NOMO-1 (cell line): Measurements from ENCODE around the gene SCN4B.

ENCODE experiments used
- DNase-seq, 2 experiments: peaks; one replicate each; lab custom pipeline; 2025; ENCODE audit not compliant: unreplicated experiment in 2 of 2; lab: John Stamatoyannopoulos, UW

Gene SCN4B

DNA sequence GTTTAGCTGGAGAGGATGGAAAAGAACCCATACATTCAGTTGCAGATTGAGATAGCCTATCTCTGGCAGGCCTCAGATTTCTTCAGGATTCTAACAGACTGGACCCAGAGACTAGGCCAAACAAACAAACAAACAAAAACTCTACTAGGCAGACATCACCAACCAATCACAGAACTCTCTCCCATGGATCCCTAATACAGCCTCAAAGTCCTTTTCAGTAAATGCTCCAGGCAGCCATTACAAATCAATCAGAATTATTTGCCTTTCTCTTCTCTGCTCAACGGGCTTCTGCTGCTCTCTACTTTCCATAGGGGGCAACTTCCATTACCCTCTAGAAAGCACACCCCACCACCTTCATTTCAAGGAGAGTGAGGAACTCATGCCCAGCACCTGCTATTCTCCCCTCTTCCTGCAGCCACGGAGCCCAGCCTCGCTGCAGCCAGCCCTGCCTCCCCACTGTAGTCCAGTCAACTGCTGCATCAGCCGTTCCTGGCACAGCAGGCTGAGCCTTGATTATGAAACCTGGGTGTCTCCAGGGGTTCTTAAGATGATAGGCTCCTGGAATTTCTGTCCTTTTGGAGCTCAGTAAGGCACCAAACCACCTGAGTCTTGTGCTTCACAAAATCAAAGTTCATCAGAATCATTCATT lies 46.8 kb downstream of the SCN4B start:
- no peak for DNase-seq

DNA sequence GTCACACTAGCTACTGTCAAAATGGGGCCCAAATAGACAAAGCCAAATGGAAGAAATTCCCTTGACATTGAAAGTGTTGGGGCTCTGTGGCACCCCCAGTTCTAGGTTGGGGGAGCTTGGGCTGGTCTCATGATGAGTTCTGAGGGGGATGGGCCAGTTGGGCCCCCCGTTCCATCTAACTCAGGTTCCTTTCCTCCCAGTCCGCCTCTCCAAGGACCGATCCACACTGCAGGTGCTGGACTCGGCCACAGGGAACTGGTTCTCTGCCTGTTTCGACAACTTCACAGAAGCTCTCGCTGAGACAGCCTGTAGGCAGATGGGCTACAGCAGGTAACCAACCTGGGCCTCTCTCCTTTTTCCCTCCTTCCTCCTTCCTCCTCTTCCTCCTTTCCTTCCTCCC lies 48.1 kb downstream of the SCN4B start:
- no peak for DNase-seq

DNA sequence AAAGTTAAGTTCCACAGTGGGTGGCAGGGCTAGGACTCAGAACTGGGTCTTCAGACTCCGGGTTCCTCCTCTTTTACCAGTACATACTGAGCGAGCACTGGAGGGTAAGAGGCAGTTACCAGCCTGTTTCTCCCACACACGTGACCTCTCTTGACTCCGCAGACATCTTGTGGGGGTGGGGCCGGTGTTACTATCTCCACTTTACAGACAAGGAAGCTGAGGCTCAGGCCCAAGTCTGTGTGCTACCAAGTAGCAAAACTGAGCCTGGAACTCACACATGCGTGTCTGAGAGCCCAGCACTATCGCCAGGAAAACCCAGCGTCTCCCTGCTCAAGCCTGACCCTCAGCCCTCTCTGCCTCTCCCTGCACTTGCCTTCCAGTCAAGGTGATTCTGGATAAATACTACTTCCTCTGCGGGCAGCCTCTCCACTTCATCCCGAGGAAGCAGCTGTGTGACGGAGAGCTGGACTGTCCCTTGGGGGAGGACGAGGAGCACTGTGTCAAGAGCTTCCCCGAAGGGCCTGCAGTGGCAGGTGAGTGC lies 49.8 kb downstream of the SCN4B start:
- DNase-seq = no peak

DNA sequence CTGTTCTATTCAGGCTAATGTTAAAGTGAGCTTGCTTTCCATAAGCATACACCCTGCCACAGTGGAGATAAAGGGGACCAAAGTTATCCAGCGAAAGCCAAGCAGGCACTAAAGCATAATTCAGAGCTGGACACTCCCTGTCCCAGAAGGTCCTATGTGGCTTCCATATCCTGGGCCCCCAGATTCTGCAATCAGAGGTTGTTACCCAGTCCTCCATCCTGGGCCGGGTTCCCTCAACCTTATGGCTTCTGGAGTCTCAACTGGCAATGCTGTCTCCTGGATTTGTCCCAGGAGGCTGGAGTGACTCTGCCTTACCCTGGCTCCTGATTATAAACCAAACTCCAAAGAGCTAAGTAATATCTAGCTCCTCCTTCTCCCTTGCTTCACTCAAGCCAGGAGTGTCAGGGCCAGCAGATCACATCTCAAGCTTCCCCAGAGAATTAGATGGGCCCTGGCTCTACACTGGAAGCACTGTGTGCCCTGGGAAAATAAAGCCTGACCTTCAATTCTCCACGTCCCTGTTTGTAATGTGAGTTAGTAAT lies 51.9 kb downstream of the SCN4B start:
- no peak for DNase-seq

DNA sequence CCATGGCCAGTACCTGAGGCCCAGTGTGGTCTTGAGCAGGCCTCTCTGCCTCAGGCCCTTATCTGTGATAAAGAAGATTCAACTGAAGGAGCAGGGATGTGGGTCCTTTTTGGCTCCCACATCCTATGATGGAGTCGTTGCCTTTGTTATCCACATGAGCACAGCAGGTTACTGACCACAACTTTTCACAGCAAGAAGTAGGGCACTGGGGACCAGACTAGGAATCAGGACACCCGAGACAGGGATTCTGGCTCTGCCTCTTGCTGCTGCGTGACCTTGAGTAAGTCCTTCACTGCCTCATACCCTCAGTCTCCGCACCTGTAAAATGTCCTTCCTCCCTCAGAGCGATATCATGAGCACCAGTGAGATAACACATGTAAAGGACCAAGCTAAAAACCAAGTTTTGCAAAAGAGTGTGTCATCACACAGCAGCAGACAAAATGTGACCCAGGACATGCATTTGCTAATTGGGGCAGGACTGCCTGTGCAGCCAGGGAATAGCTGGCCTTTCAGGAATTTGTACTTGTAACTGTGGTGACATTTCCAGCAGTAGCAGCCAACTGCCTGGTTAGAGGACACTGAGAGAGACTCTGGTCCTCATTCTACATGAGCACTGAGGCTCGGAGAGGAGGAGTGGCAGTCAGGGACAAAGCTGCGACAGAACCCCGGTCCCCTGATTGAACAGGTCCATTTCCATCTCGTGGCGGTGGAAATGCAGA lies 52.6 kb downstream of the SCN4B start:
- no peak for DNase-seq

DNA sequence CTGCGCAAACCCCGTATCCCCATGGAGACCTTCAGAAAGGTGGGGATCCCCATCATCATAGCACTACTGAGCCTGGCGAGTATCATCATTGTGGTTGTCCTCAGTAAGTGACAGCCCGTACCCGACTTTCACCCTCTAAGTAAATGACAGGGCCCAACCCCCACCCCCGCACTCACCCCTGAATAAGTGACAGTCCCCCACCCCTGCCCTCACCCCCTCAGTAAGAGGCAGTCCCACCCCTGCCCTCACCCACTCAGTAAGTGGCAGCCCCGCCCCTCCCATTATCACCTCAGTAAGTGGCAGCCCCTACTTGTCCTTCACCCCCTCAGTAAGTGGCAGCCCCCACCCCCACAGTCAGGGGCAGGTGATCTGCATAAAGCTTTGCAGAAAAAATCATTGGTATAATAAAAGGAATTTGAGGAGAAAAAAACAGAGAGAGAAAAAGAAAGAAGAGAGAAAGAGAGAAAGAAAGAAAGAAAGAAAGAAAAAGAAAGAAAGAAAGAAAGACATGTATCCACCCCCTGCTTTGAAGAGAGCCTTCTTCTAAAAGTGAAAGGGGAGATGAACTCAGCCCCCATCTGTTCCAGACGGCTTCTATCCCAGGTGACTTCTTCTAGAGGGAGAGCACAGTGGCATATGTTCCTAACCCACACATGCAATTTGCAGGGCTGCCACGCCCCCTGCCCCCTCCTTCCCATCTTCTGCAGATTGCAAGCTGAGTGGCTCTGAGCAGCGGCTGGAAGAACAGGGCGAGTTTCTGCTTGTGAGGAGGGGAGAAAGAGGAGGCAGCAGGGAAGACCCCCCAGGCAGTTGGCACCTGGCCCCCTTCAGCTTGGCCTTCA lies 53.4 kb downstream of the SCN4B start:
- no peak for DNase-seq

DNA sequence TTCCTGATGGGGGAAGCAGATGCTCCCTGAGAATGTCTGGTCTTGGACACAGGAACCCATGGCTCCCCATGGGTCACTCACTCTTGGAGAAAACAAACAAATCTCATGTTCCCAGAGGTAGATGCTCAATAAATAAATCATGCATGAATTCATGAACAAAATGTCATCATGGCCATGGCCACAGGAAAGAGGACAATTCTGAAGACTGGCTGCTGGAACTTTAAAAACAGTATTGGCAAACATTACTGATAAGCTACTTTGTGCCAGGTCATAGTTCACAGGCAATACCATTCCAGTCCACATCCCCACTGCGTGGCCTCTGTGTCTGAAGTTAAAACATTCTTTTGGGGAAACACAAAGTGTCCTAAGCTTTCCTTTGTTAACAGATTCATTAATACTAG lies 56.7 kb downstream of the SCN4B start:
- no peak for DNase-seq

DNA sequence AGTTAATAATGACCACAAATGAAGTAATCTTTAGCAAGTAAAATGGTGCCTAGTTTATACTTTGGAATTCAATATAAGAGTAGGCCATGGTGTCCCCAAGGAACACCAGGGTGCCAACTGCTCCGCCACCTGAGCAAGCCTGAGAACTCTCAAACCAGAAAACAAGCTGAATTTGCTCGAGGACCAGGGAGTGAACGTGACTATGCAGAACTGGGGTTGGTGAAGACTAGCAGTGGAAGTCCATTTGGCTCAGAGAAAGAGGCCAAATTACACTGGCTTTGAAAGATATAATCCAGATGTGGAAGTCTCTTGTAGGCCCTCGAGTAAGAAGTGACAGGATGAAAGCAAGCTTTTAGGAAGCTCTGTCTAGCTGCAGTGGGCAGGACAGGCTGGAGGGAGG lies 57.1 kb downstream of the SCN4B start:
- DNase-seq = no peak

DNA sequence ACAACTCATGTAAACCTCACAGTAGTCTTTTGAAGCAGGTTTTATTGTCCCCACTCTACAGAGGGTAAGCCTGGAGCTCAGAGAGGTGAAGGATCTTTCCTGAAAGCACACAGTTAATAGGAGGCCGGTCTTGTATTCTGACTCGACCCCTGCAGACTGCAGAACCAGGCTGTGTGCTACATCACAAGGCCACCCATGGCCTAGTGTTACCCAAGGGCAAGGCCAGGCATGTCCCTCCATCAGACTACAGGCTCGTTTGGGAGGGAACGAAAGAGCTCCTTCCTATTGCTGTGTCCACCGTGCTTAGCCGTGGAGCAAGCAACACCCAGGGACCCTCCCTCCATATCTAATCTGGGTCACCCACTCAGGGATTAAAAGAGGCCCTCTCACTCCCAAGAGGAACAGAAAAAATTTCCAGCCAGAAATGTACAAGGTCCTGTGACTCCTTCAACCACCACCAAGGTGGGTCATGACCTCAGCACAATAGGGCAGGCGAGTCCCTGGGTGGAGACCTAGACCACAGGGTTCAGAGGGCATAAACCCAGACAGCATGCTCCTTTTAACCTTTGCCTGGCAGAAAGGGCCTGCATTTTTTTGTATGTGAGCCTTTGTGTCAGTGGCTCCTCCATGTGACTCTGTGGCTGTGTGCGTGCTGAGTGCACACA lies 59.6 kb downstream of the SCN4B start:
- DNase-seq = no peak

DNA sequence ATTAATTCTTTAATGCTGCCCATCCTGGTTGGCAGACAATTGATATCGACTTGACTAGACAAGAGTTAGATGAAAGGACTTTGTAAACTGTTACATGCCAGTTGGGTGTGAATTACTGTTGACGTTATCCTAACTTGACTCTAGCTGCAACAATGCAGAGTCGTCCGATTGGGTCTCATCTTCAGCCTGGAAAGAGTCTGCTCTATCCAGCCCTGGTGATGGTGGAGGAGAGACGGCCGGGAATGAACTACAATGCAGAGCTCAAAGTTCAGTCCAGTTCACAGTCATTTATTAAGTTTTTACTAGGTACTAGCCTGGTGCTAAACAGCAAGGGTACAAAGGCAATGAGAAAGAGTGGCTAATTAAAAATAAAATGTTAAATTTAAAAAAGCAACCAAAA lies 60.9 kb downstream of the SCN4B start:
- DNase-seq = no peak

DNA sequence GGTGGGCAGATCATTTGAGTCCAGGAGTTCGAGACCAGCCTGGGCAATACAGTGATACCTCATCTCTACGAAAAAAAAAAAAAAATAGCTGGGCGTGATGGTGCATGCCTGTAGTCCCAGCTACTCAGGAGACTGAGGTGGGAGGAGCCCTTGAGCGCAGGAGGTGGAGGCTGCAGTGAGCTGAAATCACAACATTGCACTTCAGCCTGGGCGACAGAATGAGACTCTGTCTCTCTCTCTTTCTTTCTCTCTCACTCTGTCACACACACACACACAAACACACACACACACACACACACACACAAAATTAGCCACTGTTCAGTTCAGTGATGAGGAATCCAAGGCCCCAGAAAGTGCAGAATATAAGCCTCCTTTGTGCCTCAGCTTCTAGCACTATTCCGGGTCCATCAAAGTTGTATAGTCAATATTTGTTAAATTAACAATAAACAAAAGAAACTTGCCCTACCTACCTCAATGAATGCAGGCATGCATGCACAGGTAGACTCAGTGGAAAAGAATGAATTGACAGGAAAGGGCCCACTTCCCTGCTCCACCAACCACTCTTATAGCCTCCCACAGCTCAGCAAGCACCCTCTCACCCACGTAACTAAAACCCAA lies 62.0 kb downstream of the SCN4B start:
- no peak for DNase-seq

DNA sequence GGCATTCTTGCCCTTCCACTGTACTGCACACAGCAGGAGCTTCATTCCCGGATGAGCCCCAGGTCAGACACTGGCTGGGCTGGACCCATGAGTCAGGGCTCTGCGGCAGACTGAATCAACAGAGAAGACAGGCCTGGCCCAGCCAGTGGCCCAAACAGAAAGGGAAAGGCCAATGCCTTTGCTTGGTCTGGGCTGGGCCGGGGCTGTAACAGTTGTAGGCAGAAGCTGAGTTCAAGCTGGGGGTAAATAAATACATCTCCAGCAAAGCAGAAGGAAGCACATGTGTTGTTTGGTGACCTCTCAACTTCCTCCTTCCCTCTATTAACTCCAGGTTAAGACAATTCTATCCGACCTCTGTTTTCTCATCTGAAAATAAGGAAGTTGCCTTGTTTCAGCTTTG lies 64.1 kb downstream of the SCN4B start:
- peak; percentile 80 to 97 for DNase-seq

DNA sequence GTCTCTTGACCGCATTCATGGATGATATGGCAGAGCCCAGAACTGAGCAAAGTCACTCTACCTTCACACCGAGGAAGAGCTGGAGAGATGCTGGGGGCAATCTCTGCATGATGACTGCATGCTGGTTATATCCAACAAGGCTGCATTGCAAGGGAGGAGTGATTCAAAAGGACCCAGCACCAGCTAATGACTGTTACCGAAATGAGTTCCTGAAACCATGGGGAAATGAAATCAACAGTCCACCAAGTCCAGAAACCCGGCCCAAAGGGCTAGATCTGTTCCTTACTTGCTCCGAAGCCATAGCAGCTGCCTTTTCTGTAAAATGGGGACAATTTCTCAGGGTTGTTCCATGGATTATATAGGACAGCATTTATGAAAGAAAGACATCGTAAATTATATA lies 64.7 kb downstream of the SCN4B start:
- DNase-seq = peak in 1 of 2 experiments; percentile 2

DNA sequence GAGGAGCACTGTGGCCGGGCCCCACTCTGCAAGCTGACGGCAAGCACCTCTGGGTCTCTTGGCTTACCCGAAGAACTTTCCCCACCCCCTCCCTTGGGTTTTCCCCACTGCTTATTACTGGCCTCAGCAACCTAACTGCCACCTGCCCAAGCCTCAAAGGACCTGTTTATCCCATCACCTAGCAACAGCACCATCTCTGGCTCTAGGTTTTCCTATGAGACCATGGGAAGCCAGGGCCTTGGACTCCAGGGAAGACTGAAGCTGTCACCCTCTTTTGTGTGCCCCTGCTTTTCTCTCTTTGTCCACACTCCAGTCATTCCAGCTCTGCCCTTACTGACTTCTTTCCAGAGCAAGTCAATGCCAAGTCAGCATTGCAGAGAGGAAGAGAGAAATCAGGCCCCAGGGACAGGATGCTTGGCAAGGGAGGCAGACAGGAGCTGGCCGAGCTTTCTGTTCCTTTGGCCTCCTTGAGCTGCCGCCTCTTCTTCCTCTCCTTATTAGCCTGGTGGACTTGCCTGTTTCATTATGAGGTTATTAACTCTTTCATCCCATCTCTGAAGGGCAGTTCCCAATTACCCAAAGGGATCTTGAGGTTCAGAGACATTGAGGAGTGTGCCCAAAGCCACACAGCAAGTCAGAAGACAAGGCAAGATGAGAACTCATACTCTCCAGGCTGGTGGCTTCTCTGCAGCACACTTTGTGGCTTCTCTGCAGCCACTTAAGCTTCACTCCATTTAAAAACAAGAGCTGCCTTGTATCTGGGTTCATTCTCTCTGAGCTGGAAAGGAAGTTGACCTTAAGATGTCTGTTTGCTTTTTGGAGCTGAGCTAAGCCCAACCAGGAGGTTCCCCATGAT lies 65.5 kb downstream of the SCN4B start, which contains the start of gene SMIM35:
SMIM35 (minus strand) TSS at position 51 of the 856 bp plus-strand sequence. CDS start 206 bp downstream, outside the sequence.
- no peak for DNase-seq

DNA sequence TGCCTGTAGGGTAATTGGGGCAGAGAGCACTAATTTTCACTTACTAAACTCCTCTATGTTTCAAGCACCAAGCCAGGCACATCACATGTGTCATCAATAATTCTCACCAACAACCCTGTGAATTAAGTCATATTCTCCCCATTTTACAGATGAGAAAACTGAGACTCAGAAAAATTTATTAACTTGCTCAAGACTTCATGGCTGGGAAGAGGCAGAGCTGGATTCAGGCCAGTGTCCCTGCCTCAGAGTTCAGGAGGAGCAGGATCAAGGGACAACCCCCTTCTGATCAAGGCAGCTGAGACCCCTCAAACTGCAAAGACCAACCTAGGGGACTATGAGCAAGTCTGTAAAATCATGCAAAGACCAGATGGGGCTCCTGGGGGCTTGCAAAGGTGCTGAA lies 68.0 kb downstream of the SCN4B start:
- DNase-seq = no peak

DNA sequence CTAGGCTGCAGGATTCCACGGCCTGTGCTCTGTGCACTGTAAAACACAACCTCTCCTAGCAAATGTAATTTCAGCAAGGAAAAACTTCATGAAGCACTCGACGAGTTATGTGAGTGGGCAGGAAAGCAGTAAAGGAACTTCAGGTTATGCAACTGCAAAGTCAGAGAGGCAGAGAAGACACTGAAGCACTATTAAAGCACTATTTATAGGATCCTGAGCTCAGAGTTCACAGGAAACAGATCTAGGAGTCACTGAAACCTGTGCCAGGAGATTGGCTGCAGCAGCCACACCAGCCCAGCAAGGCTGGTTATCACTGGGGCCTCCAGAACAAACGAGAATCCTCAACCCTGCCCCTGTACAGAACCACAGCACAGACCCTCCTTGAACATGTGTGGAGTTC lies 68.4 kb downstream of the SCN4B start:
- DNase-seq = peak; percentile 84 to 98
